Uterus (tissue), 4 donors: ENCODE measurements around the gene TMEM175. TPM values are rescaled to one million over a fixed set of nuclear protein-coding genes. Genes with fewer than 3 reads are reported as not detected.

ENCODE experiments used
- DNase-seq, 2 donors: peaks; one replicate each; pipeline ENCODE4 v3.0.0-alpha.2; 2019 to 2020
- H3K27ac ChIP-seq, 2 donors: fragments of 200-600 bp; sonication (generic); 1 replicate in 1 of 2; 2 replicates in 1 of 2; pipeline ENCODE4 v1.5.1; 2016 to 2018
- H3K27me3 ChIP-seq, 2 donors: fragments of 200-600 bp; sonication (generic); one replicate each; pipeline ENCODE4 v1.5.1; 2018 to 2019; ENCODE audit warnings: control low read depth in 1 of 2
- H3K36me3 ChIP-seq, 2 donors: fragments of 200-600 bp; sonication (generic); one replicate each; pipeline ENCODE4 v1.5.1; 2019; ENCODE audit warnings: control low read depth in 1 of 2
- H3K4me1 ChIP-seq, 2 donors: fragments of 200-600 bp; sonication (generic); one replicate each; pipeline ENCODE4 v1.5.1; 2018 to 2019; ENCODE audit warnings: control low read depth in 1 of 2
- H3K4me3 ChIP-seq, 2 donors: fragments of 200-600 bp; sonication (generic); 1 replicate in 1 of 2; 2 replicates in 1 of 2; pipeline ENCODE4 v1.5.1; 2018 to 2019; ENCODE audit warnings: mild to moderate bottlenecking in 1 of 2
- H3K9me3 ChIP-seq, 2 donors: fragments of 200-600 bp; sonication (generic); one replicate each; pipeline ENCODE4 v1.5.1; 2019; ENCODE audit warnings: control low read depth in 1 of 2
- CTCF ChIP-seq, 4 experiments: fragments of 200-600 bp in 2 of 4; fragments of 450-650 bp in 2 of 4; sonication (generic) in 2 of 4; IDR thresholded peaks; one replicate each; pipeline ENCODE4 v1.5.1; 2016 to 2019; ENCODE audit warnings: antibody characterized with exemption in 4 of 4, mild to moderate bottlenecking in 2 of 4, moderate library complexity in 1 of 4
- POLR2A ChIP-seq, 2 donors: fragments of 450-650 bp; IDR thresholded peaks; one replicate each; pipeline ENCODE4 v1.6.1; 2016; ENCODE audit warnings: antibody characterized with exemption in 2 of 2, mild to moderate bottlenecking in 1 of 2, moderate library complexity in 1 of 2
- intact Hi-C: fragments of 100-400 bp; cut with DNase I; formaldehyde crosslinking; loops from one replicate; pipeline ENCODE4 v1.15.1; 2023; ENCODE audit warnings: low total_unique reads
- total RNA-seq, 4 donors: library from RNA; depleted of rRNA in 3 of 4; stranded (reverse); fragments of >200 nt in 3 of 4; gene quantifications; one replicate each; pipeline versions ENCODE4 v1.1.0 to v1.2.4, GENCODE V29; 2014 to 2023
- donor health status: DM: yes; HTN: yes; CAD: no.

The TMEM175 gene
- 10 to 100 TPM in 3 of 4 donors, 1 to 10 TPM in 1; 9.9 to 39.7 (median 26.3) TPM for total RNA-seq

GRCh38 chr4:931960-932712, at the start of gene TMEM175, which contains the start of gene GAK:
TSS of gene TMEM175 (plus strand) at chr4:932460. CDS start at chr4:947740, 15,280 bp downstream.
TSS of gene GAK (minus strand) at chr4:932316. CDS start at chr4:932187, 129 bp downstream.
- intact Hi-C loops = no loop called here
- H3K36me3 ChIP-seq = no peaks in the 10 kb centered on the region
- DNase-seq = peak; percentile 93 to 96
- peak; percentile 52 to 90 for TF ChIP-seq POLR2A (IDR thresholded peaks at IDR 0.05)
- peak in 2 of 4 experiments; percentile 38 to 52 for TF ChIP-seq CTCF (IDR thresholded peaks at IDR 0.05)
- H3K4me3 ChIP-seq = peak within 1 kb of the TSS; percentile 79 to 100
- H3K27ac ChIP-seq = peak within 1 kb of the TSS; percentile 73 to 89
- no peaks in the 10 kb centered on the region for H3K27me3 ChIP-seq
- no peaks in the 10 kb centered on the region for H3K9me3 ChIP-seq
- H3K4me1 ChIP-seq = peaks cover 15% of the 10 kb centered on the region in 2 donors

GRCh38 chr4:882646-883045, 49.6 kb upstream of the TMEM175 start:
- no peaks in the 10 kb centered on the region for H3K36me3 ChIP-seq
- no peak for DNase-seq
- intact Hi-C loops = no loop called here
- H3K27me3 ChIP-seq = no peaks in the 10 kb centered on the region
- no peak overlapping the region for H3K27ac ChIP-seq
- TF ChIP-seq CTCF (IDR thresholded peaks at IDR 0.05) = no peak
- TF ChIP-seq POLR2A (IDR thresholded peaks at IDR 0.05) = no peak
- H3K4me3 ChIP-seq = no peak overlapping the region
- no peaks in the 10 kb centered on the region for H3K9me3 ChIP-seq
- H3K4me1 ChIP-seq = no peaks in the 10 kb centered on the region

- H3K4me1 ChIP-seq = no peaks in the 10 kb centered on the region
- DNase-seq = no peak
- no peaks in the 10 kb centered on the region for H3K9me3 ChIP-seq
- TF ChIP-seq POLR2A (IDR thresholded peaks at IDR 0.05) = no peak
- no peak for TF ChIP-seq CTCF (IDR thresholded peaks at IDR 0.05)
- H3K36me3 ChIP-seq = no peaks in the 10 kb centered on the region
- no peak overlapping the region for H3K27ac ChIP-seq
- intact Hi-C loops = no loop called here
- H3K4me3 ChIP-seq = no peak overlapping the region
- H3K27me3 ChIP-seq = no peaks in the 10 kb centered on the region
Measured at GRCh38 chr4:883377-884095, 48.7 kb upstream of the TMEM175 start.

- Histone ChIP-seq H3K27me3 (no peaks in the 10 kb centered on the region), H3K9me3 (no peaks in the 10 kb centered on the region), H3K36me3 (no peaks in the 10 kb centered on the region), H3K27ac (no peak overlapping the region), H3K4me1 (no peaks in the 10 kb centered on the region), H3K4me3 (no peak overlapping the region)
- TF ChIP-seq CTCF (IDR thresholded peaks at IDR 0.05) (no peak), POLR2A (IDR thresholded peaks at IDR 0.05) (no peak)
- no peak for DNase-seq
- intact Hi-C loops = no loop called here
Measured at GRCh38 chr4:884259-884658, 48.0 kb upstream of the TMEM175 start.

- TF ChIP-seq POLR2A (IDR thresholded peaks at IDR 0.05) (no peak), CTCF (IDR thresholded peaks at IDR 0.05) (no peak)
- no peaks in the 10 kb centered on the region for H3K36me3 ChIP-seq
- DNase-seq = no peak
- intact Hi-C loops = no loop called here
- no peak overlapping the region for H3K4me3 ChIP-seq
- no peak overlapping the region for H3K27ac ChIP-seq
- no peaks in the 10 kb centered on the region for H3K4me1 ChIP-seq
- no peaks in the 10 kb centered on the region for H3K27me3 ChIP-seq
- H3K9me3 ChIP-seq = no peaks in the 10 kb centered on the region
Measured at GRCh38 chr4:884896-885295, 47.4 kb upstream of the TMEM175 start.
